ENCODE data around the gene UMAD1.

Gene UMAD1

GRCh38 chr7:7829667-7830066 lies 189.1 kb downstream of the UMAD1 start:
- no peak overlapping the region for H3K4me3 ChIP-seq (ENCODE audit: low read depth, low read length)
- no peak for DNase-seq (ENCODE audit: low read depth)
- no peak for TF ChIP-seq CTCF (IDR thresholded peaks at IDR 0.05; ENCODE audit: control insufficient read depth, extremely low read depth, insufficient read depth)

DNA sequence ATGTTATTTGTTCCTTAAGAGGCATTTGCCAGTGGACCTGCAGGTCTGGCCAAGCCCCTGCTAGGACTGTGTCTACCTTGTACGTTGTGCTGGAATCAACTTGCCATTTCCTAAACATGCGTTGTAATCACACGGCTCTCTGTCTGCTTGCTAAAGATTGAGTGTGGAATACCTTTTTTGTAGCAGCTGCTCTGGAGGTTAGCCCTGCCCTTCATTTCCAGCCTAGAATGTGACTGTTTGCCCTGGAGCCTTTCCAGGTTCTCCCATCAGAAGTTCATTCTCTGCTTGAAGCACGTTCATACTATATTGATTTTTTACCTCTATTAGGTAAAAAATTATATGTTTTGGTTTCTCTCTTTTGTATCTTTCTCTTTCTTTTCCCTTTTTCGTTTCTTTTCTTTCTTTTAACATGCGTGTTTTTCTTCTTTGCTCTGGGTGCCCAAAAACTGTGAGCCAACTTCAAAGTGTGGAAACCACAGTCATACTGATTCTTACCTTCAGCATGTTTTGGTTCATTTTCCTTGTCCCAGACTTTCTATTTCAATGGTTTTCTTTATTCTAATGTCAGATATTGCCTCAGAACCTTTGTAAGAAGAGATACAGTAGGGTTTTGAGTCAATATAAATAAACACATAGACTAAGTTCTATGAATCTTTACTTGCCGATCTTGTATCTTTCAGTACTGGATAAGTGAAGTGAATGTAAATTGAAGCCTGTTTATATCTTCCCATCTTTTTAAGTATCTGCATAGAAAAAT lies 189.7 kb downstream of the UMAD1 start:
- DNase-seq (ENCODE audit: low read depth), result peak; percentile 22
- no peak for TF ChIP-seq CTCF (IDR thresholded peaks at IDR 0.05; ENCODE audit: control insufficient read depth, extremely low read depth, insufficient read depth)
- H3K4me3 ChIP-seq (ENCODE audit: low read depth, low read length), result no peak overlapping the region

DNA sequence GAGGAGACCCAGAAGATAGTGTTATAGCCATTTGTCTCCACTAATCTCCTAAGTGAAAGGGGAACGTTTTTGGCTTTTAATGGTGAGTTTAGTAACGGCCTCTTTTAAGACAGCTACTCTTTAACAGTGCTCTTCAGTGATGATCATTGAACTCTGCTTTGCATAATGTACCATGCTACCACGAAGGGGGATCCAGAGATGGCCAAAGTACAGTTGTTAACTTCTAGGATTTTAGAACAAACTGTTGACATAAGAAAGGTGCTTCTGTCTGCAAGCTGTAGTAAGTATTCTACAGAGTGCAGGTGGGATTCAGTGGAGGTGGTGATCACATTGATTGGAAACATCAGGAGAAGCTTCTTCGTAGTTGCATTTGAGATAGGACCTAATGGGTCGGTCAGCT lies 192.0 kb downstream of the UMAD1 start:
- DNase-seq (ENCODE audit: low read depth), result no peak
- no peak overlapping the region for H3K4me3 ChIP-seq (ENCODE audit: low read depth, low read length)
- no peak for TF ChIP-seq CTCF (IDR thresholded peaks at IDR 0.05; ENCODE audit: control insufficient read depth, extremely low read depth, insufficient read depth)

DNA sequence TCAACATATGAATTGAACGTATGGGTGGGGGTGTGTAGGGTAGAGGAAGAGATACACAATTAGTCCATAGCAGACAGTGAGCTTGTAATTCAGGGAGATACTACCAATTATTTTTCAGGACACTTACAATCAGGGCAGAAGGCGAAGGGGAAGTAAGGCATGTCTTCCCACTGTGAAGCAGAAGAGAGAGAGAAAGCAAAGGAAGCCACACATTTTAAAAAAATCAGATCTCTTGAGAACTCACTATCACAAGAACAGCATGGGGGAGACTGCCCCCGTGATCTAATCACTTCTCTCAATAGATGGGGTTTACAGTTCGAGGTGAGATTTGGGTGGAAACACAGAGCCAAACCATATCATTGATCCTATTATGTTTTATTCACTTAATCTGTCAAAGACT lies 194.2 kb downstream of the UMAD1 start:
- no peak for DNase-seq (ENCODE audit: low read depth)
- no peak for TF ChIP-seq CTCF (IDR thresholded peaks at IDR 0.05; ENCODE audit: control insufficient read depth, extremely low read depth, insufficient read depth)
- no peak overlapping the region for H3K4me3 ChIP-seq (ENCODE audit: low read depth, low read length)

DNA sequence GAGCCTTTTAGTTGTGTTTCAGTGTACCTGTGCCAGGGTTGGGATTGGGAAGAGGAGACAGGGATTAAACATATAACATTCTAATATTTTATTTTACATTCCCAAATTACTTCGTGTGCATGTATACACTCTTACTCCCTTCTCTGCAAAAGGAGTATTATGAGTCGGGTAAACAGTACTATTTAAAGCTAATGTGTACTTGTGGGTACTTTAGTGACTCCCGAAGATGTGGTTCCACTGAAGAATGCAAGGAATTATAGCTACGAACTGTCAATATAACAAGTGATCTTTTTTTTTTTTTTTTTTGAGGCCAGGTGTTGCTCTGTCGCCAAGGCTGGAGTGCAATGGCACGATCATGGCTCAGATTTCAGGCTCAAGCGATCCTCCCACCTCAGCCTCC lies 200.5 kb downstream of the UMAD1 start:
- no peak overlapping the region for H3K4me3 ChIP-seq (ENCODE audit: low read depth, low read length)
- TF ChIP-seq CTCF (IDR thresholded peaks at IDR 0.05; ENCODE audit: control insufficient read depth, extremely low read depth, insufficient read depth), result no peak
- DNase-seq (ENCODE audit: low read depth), result no peak

GRCh38 chr7:7843240-7843639 lies 202.7 kb downstream of the UMAD1 start:
- DNase-seq (ENCODE audit: low read depth), result no peak
- TF ChIP-seq CTCF (IDR thresholded peaks at IDR 0.05; ENCODE audit: control insufficient read depth, extremely low read depth, insufficient read depth), result no peak
- H3K4me3 ChIP-seq (ENCODE audit: low read depth, low read length), result no peak overlapping the region

DNA sequence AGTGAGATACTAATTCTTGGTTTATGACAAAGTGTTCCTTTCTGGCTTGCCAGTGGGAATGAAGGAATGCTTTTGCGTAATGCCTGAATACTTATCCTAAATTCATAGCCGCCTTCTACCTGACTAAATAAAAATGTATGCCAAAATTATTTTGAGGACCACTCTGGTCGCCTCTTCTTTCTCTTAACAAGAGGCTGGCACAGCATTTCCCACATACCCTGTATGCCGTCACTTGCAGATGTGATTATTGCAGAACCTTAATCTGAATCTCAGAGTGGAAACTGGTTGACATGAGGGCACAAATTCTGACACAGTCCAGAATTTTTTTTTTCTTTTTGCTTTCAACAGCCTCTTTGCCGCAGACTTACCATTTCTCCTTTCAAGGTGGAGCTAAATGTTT lies 203.4 kb downstream of the UMAD1 start:
- DNase-seq (ENCODE audit: low read depth), result no peak
- H3K4me3 ChIP-seq (ENCODE audit: low read depth, low read length), result no peak overlapping the region
- TF ChIP-seq CTCF (IDR thresholded peaks at IDR 0.05; ENCODE audit: control insufficient read depth, extremely low read depth, insufficient read depth), result no peak

Measured in LNCaP clone FGC (cell line).